GM18511 (cell line): ENCODE measurements around the gene UGT1A3.

Source experiments
- ATAC-seq: cut with Tn5 transposase; IDR thresholded peaks from one replicate; pipeline ENCODE4 v1.9.1; 2021; ENCODE audit warnings: mild to moderate bottlenecking, moderate library complexity; ENCODE audit not compliant: unreplicated experiment

Gene UGT1A3

DNA sequence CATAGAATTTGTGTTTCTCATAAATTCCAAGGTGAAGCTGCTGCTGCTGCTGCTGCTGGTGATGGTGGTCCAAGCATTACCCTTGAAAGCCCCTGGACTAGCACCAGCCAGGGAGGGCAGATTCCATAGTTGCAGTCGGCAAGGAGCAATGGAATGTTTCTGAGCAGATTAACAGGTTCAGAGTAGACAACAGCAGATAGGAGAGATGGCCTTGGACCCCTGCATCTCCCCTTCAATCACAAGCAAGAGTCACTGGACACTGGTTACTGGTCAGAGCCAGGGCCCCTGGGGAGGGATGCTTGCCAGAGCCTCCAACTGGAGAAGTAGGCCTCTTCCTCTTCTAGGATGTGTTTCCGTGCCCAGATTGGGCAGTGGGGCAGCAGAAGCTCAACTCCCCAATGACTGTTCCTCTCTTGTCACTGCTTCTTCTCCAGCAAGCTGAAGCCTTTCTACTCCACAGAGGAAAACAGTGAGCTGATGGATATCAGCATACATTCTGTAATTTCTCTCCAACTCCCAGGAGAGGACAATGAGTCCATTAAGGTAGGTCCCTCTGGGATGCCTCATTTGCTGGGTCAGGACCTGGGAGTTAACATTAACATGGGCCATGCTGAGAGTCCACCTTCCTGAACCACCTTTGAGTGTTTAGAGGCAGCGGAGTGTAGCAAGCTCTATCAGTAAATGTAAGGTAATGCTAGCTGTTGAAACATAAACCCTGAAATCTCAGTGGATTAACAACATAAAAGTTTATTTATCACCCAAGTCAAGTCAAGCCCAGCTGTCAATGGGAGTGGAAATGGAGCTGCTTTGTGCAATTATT, 84.6 kb downstream of the UGT1A3 start:
- ATAC-seq = no peak

- ATAC-seq = no peak
Observed at GRCh38 chr2:233814056-233814835, 85.4 kb downstream of the UGT1A3 start.

DNA sequence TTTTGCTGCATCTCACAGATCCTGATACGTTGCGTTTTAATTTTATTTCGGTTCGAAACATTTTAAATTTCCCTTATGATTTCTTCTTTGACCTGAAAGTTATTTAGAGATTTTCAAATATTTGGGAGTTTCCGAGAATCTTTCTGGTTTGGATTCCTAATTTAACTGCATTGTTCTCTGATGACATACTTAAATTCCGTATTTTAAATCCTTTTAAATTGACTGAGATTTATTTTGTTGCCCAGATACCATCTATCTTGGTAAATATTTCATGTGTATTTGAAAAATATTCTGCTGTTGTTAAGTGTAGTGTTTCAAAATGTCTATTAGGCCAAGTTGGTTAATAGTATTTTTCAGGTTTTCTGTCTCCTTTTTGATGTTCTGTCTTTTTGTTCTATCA, 87.0 kb downstream of the UGT1A3 start:
- no peak for ATAC-seq

GRCh38 chr2:233816334-233816733, 87.5 kb downstream of the UGT1A3 start:
- ATAC-seq = no peak

GRCh38 chr2:233816771-233817170, 87.9 kb downstream of the UGT1A3 start:
- ATAC-seq = no peak

- no peak for ATAC-seq
Observed at GRCh38 chr2:233817361-233817911, 88.6 kb downstream of the UGT1A3 start.

DNA sequence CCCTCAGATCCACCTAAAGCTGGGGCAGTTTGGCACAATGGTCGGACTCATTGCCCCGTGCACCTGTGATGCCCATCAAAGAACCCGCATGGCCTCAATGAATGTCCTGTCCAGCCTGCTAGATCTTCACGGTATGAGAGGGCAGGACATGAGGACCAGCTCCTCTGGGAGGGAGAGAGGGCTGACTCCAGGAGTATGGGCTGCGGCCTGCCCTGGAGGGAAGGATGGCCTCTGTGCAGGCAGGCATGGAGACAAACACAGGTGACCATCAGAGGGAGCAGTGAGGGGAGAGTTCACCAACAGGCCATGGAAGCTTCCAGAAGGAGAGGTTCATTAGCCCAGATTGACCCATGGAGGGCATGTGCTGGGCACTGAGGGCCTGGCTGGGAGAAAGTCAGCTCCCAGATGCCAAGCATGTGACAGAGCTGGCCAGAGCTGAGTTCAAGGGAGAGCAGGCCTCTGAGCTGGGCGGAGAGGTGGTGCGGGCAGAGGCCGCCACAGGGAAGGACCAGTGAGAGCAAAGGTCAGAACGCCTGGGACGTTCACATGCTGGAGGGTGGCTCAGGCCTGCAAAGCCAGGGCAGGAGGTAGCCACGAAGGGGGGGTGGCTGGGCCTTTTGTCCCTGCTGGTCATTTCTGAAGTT, 89.3 kb downstream of the UGT1A3 start:
- ATAC-seq = no peak

DNA sequence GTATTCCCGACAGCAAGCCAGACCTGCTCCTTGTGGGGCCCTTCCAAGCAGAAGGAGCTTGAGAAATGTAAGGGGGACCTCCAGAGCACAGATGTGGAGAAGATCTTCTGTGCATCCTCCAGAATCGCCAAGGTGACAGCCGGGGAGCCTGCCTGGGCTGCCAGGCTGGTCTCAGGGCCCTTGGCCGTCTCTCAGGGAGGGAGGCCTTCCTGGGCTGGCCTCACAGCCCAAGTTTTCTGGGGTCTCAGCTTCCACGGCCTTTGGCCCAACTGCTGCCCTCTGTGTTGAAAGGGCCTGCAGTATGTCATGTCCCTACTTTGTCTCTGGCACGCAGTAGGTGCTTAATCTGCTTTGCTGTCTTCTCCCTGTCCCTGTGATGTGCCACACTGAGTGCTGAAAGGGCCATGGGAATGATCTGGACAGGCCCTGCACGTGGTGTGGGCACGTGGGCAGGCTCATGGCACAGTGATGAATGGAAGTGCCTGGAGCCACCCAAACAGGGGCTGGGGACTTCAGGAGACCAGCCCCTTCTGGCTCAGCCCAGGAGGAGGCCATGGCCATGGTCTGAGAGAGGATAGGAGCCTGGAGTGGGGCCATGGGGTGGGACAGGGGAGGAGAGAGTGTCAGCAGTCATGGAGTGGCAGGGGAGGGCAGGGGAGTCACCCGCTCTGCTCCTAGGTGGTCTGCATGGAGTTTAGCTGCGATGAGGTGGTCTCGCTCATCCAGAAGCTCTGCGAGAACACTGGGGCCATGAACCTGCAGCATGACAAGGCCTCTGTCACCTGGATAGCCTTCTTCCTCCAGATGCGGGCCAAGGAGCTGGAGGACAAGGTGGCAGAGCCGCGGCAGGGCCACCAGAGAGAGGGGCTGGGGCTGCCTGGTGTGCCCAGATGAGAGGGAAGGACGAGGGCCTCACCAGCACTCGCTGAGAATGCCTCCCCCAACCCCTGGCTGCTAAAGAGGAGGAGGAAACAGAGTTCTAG, 90.1 kb downstream of the UGT1A3 start:
- no peak for ATAC-seq

GRCh38 chr2:233819884-233820773, 91.3 kb downstream of the UGT1A3 start:
- no peak for ATAC-seq

- ATAC-seq = no peak
Observed at GRCh38 chr2:233820774-233821105, 91.9 kb downstream of the UGT1A3 start.

- ATAC-seq = no peak
Observed at GRCh38 chr2:233821196-233821595, 92.4 kb downstream of the UGT1A3 start.

- no peak for ATAC-seq
Observed at GRCh38 chr2:233821709-233822100, 92.9 kb downstream of the UGT1A3 start.

DNA sequence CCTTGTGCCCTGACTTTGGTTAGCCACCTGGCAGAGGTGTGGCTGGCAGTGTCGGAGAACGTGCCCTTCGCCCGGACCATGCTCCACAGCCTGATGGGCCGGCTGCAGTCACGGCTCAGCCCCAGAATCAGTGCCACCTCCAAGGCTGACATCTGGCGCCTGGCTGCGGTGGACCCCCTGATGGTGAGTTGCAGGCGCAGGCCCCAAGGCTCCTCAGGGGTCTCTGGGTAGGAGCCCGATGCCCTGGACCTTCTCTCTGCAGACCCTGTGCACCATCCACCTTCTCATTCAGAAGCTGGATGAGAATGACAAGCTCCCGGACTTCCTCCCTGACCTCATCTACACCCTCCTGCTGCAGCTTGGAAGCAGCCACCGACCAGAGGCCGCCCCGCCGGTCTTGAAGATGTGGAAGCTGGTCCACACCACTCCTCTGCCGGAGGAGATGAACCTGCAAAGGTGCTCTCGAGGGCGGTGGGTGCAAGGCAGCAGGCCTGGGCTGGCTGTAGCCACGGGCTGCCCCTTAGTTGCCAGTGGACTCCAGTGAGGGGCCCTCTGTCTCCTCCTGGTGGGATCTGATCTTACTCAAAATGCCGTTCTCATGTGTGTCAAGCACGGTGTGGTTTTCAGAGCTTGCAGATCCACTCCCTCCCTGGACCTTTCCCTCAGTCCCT, 93.4 kb downstream of the UGT1A3 start:
- ATAC-seq = no peak
